Tongue (tissue), 2 donors: ENCODE measurements around the gene UBXN2A. TPM values are rescaled to one million over a fixed set of nuclear protein-coding genes. Genes with fewer than 3 reads are reported as not detected.
"Not testable (repeated sequence)": the region's sequence is repeated elsewhere in the genome, so short reads cannot be mapped to it uniquely, and the experiment has no call there.

Source experiments
- DNase-seq: peaks from one replicate; pipeline ENCODE4 v3.0.0-alpha.2; 2015
- total RNA-seq: library from RNA; depleted of rRNA; stranded (reverse); fragments of >200 nt; gene quantifications from one replicate; pipeline ENCODE4 v1.2.3, GENCODE V29; 2014

UBXN2A gene
- total RNA-seq, 1 donor from 2014 or later: 30.6 TPM

GRCh38 chr2:23941644-23942043 is 1.4 kb downstream of the UBXN2A start:
- no peak for DNase-seq

GRCh38 chr2:23943666-23944065 is 3.4 kb downstream of the UBXN2A start:
- DNase-seq: no peak

- DNase-seq: peak; percentile 25
Measured at GRCh38 chr2:23944527-23944926, 4.3 kb downstream of the UBXN2A start.

GRCh38 chr2:23944976-23945375 is 4.7 kb downstream of the UBXN2A start:
- DNase-seq: no peak

- DNase-seq: no peak
Measured at GRCh38 chr2:23947350-23947749, 7.1 kb downstream of the UBXN2A start.

GRCh38 chr2:23952558-23952957 is 12.3 kb downstream of the UBXN2A start:
- DNase-seq: not testable (repeated sequence)

- no peak for DNase-seq
Measured at GRCh38 chr2:23953625-23954024, 13.4 kb downstream of the UBXN2A start.

- DNase-seq: no peak
Measured at GRCh38 chr2:23954325-23955014, 14.2 kb downstream of the UBXN2A start.

GRCh38 chr2:23967846-23968245 is 27.6 kb downstream of the UBXN2A start:
- no peak for DNase-seq

GRCh38 chr2:23976883-23977282 is 36.6 kb downstream of the UBXN2A start:
- DNase-seq: no peak

- DNase-seq: peak; percentile 24
Measured at GRCh38 chr2:23988371-23988770, 48.1 kb downstream of the UBXN2A start.

GRCh38 chr2:23992931-23993330 is 52.7 kb downstream of the UBXN2A start:
- DNase-seq: no peak

GRCh38 chr2:23993736-23994269 is 53.5 kb downstream of the UBXN2A start:
- DNase-seq: no peak

GRCh38 chr2:23994567-23994966 is 54.3 kb downstream of the UBXN2A start:
- no peak for DNase-seq

- DNase-seq: no peak
Measured at GRCh38 chr2:24007693-24008092, 67.4 kb downstream of the UBXN2A start.

GRCh38 chr2:24008672-24009366 is 68.6 kb downstream of the UBXN2A start:
- DNase-seq: no peak

GRCh38 chr2:24009367-24009679 is 69.1 kb downstream of the UBXN2A start:
- no peak for DNase-seq

- no peak for DNase-seq
Measured at GRCh38 chr2:24009680-24010476, 69.6 kb downstream of the UBXN2A start, which contains the start of gene MFSD2B. MFSD2B (plus strand) TSS chr2:24010085; CDS start chr2:24010097, 12 bp downstream.

- DNase-seq: no peak
Measured at GRCh38 chr2:24010477-24011249, 70.4 kb downstream of the UBXN2A start.

- no peak for DNase-seq
Measured at GRCh38 chr2:24011250-24012104, 71.2 kb downstream of the UBXN2A start.
